K562 (cell line): ENCODE measurements around the gene CFDP1.

Source experiments
- CTCF ChIP-seq, 3 experiments: IDR thresholded peaks in 2 of 3; conservative IDR thresholded peaks in 1 of 3; 2 replicates each; pipeline ENCODE4 v1.5.1; 2011 to 2012; ENCODE audit warnings: low read length in 3 of 3, mild to moderate bottlenecking in 3 of 3, control low read depth in 2 of 3, improper control_type of control experiment in 1 of 3, inconsistent platforms in 1 of 3, low read depth in 1 of 3, mixed read lengths in 1 of 3, moderate library complexity in 1 of 3; ENCODE audit not compliant: insufficient read depth in 2 of 3
- ZNF280B ChIP-seq: fragments of 250-450 bp; sonication (Bioruptor Pico); IDR thresholded peaks from 2 replicates; pipeline ENCODE4 v1.5.1; 2021; ENCODE audit warnings: mild to moderate bottlenecking

- no peak for TF ChIP-seq CTCF (IDR thresholded peaks at IDR 0.05 in 2 of 3, conservative IDR thresholded peaks at IDR 0.05 in 1 of 3; ENCODE audit: insufficient read depth in 2 of 3, low read depth in 1 of 3, low read length in 3 of 3)
- no peak for TF ChIP-seq ZNF280B (CRISPR knock-in tag)
These were observed 50.7 kb downstream of the CFDP1 start for GRCh38 chr16:75382611-75383010.
